Right ventricle myocardium superior (tissue), 1 donor: Measurements from ENCODE around the gene SRGAP3. TPM values are rescaled to one million over a fixed set of nuclear protein-coding genes. Genes with fewer than 3 reads are reported as not detected.

ENCODE experiments used
- ATAC-seq: fragments of 200-7000 bp; cut with Tn5 transposase; one replicate; pipeline ENCODE4 v1.9.1; 2020; ENCODE audit warnings: mild to moderate bottlenecking; ENCODE audit not compliant: poor library complexity
- DNase-seq: peaks from one replicate; pipeline ENCODE4 v3.0.0-alpha.2; 2020
- intact Hi-C: fragments of 100-400 bp; cut with DNase I; formaldehyde crosslinking; loops from one replicate; pipeline ENCODE4 v1.11.2; 2022
- total RNA-seq: library from RNA; stranded (reverse); fragmentation: NEBNext Ultra II Directional; extraction: Animal tissue kit (Norgen Biotek cat#: 25700); gene quantifications from one replicate; pipeline ENCODE4 v1.2.1, GENCODE V29; 2021
- donor health status: DM: no; HTN: yes; CAD: no; lungs with severe emphysema.

SRGAP3 gene
- total RNA-seq, 1 donor from 2014 or later, result 5.1 TPM

DNA sequence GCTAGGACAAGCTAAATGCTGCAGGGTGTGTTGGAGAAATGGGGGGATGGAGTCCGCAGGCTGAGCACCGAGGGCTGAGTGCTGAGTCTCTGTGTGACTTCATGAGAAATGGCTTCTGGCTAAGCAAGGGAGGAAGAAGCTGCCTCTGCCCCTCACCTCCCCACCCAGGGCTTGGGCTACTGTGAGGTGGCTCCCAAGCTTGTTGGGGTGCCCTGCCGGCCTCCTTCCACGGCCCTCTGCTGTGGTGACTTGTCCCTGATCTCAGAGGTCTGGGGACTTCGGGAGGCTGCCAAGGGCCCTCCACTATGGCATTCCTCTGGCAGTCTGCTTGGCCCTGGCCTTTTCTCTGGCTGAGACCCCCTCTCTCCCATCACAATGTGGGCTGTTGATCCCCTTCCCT, 256.1 kb downstream of the SRGAP3 start:
- no peak for DNase-seq
- ATAC-seq, result no peak
- intact Hi-C loops, result no loop called here

DNA sequence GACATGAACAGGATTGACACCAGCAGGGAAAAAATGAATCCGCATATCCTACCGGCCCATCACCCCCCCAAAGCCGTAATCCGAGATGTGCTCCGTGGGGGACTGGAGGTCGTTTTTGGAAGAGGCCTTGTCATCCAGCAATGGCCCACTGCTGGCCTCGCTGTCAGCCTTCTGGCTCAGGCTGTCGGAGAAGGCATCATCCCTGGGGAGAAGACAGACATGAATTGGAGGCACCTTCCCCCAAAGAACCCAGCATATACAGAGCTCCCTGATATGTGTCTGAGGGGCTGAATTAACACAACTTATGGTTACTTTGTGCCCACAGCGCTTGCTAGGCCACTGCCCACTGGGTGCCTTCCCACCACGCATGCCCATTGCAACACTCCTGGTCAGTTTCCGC, 256.6 kb downstream of the SRGAP3 start:
- intact Hi-C loops, result no loop called here
- ATAC-seq, result no peak
- no peak for DNase-seq

DNA sequence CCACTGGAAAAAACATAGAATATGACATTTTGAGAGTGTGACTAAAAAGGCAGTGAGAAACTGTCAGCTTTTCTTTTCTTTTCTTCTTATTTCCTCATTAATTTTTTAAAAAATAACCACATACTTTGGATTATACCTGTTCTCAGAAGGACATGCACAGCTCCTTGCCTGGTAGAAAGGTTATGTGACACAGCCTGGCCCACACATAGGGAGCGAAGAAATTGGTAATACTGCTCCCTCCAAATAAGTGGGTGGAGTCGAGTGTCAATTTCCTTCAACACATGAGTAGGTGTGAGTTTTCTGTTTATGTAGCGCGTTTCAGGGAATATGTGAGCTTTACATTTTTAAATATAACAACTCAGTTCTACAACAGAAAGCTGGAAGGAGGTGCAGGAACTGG, 257.2 kb downstream of the SRGAP3 start:
- ATAC-seq, result no peak
- no peak for DNase-seq
- intact Hi-C loops, result no loop called here

DNA sequence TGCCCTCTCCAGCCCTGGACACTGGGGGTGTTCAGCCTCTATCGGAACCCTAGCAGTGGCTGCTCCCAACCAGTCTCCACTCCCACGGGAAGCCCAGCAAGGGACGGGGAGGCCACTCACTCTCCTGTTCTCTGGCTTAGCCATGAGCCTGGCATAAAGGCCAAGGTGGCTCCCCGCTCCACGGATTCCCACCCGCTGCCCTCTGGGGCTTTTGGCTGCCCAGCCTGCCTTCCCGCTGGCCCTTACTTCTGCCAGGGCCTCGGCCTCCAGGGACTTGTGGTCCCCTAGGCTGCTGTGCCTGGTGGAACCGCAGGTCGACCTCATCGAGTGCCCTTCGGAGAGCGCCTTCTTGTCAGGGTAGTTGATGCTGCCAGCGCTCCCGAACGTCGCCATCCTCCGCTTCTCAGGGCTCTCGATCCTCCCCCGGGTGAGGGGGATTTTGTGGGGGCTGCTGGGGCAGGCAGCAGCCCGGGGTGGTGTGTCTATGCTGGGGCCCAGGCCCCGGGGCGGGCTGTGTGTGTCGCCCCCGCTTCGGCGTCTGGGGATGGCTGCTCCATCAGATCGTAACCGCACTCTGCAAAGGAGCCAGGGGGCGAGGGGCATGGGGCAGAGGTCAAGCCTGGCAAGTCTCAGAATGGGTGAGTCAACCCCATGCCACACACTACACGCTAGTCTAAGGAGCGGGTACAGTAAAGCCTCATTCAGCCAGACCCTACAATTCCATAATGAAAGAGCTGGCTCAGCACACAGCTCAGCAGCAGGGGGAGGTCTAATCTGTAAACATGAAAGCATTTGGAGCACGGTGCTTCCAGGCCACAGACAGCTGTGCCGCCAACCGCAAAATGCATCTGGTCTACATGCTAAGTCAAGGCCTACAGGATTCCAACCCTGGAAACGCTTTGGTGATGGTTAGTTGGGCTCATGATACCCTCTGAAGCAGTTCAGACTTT, 258.9 kb downstream of the SRGAP3 start:
- intact Hi-C loops, result no loop called here
- DNase-seq, result no peak
- no peak for ATAC-seq

GRCh38 chr3:8988791-8989558, 260.5 kb downstream of the SRGAP3 start:
- intact Hi-C loops, result loop anchor here (5.0 kb wide), 2 partner anchors 78 to 313 kb away; no protein-coding TSS in a partner anchor
- no peak for ATAC-seq

DNA sequence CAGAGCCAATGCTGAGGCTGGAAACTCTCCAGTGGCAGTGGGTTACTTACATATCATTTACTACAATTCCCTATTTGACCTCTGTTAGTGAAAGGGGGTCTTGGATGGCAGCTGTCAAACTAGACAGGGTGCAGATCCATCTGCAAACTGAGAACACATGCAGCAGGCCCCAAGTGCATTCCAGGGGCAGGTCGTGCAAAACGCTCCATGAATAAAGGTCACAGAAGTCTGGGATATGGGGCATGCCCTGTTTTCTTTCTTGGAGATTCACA, 261.1 kb downstream of the SRGAP3 start:
- no peak for DNase-seq
- ATAC-seq, result no peak
- intact Hi-C loops, result loop anchor here (5.0 kb wide), 2 partner anchors 79 to 314 kb away; no protein-coding TSS in a partner anchor

More at GRCh38 chr3:8988791-8989558, 260.5 kb downstream of the SRGAP3 start:
- DNase-seq, result no peak

DNA sequence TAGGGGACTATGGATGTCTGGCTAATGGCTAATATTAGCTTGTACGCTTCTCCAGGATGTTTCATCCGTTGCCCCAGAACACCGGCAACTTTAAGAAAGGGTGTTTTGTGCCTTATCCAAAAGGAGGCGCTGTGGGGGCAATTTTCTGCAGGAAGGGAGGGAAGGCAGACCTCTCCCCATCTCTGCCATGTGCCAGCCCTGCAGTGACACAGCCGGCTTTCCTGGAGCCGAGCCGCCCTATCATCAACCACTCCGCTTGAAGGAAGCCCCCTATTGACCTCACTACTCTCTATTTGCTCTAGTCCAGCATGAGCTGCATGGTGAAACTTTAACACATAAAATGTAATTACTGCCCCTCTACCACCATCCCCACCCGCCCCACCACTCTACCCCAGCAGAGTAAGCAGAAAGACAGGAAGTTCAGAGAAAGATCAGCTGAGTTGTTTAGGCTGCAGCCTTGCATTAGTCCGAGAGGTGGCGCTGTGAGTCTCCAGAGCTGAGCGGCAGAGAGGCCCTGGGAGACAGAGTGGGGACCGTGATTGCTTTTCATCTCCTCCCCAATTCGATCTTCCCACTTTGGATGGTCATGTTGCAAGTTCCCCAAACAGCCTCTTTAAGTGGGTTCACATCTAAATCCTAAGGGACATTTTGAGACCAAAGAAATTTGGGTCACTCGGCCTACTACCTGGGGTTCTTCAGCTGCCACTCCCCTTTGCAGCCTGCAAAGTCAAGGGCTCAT, 261.6 kb downstream of the SRGAP3 start:
- DNase-seq, result peak; percentile 74
- peak; percentile 80 for ATAC-seq
- intact Hi-C loops, result loop anchor here (5.0 kb wide), 2 partner anchors 79 to 314 kb away; no protein-coding TSS in a partner anchor

- ATAC-seq (no peak), DNase-seq (no peak)
- intact Hi-C loops, result loop anchor here (5.0 kb wide), 2 partner anchors 80 to 315 kb away; no protein-coding TSS in a partner anchor
Measured at GRCh38 chr3:8987226-8987625, 262.2 kb downstream of the SRGAP3 start.

GRCh38 chr3:8986741-8987140, 262.7 kb downstream of the SRGAP3 start:
- intact Hi-C loops, result loop anchor here (5.0 kb wide), 2 partner anchors 81 to 316 kb away; no protein-coding TSS in a partner anchor
- DNase-seq, result no peak
- ATAC-seq, result no peak

GRCh38 chr3:8985876-8986275, 263.6 kb downstream of the SRGAP3 start:
- intact Hi-C loops, result loop anchor here (5.0 kb wide), 2 partner anchors 81 to 316 kb away; no protein-coding TSS in a partner anchor
- no peak for ATAC-seq

GRCh38 chr3:8985411-8985831, 264.0 kb downstream of the SRGAP3 start:
- DNase-seq, result no peak
- ATAC-seq, result no peak
- intact Hi-C loops, result loop anchor here (5.0 kb wide), 2 partner anchors 82 to 317 kb away; no protein-coding TSS in a partner anchor

More at GRCh38 chr3:8985876-8986275, 263.6 kb downstream of the SRGAP3 start:
- DNase-seq, result no peak

DNA sequence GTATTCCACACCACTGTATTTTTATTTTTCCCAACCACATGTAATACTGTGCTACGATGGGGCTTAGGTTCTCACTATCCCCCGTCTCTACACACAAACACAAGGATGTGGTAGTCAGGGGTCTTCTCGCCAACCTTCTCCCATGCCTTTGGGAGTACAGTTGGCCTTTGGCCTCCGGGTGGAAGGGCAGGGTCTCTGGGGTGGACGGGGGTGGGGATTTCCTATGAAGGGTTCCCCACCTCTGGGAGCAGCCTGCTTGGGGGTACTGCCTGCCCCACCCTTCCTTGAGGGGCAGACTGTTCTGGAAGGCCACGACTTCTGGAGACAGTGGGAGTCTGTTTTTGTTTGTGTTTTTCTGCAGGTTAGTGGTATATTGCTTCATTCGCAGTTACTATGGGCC, 264.9 kb downstream of the SRGAP3 start:
- ATAC-seq (no peak), DNase-seq (no peak)
- intact Hi-C loops, result no loop called here

- no peak for ATAC-seq
Measured at GRCh38 chr3:8984081-8984480, 265.4 kb downstream of the SRGAP3 start.

GRCh38 chr3:8983591-8983990, 265.9 kb downstream of the SRGAP3 start:
- no peak for DNase-seq
- intact Hi-C loops, result no loop called here
- ATAC-seq, result no peak

More at GRCh38 chr3:8984081-8984480, 265.4 kb downstream of the SRGAP3 start:
- no peak for DNase-seq
- intact Hi-C loops, result no loop called here

GRCh38 chr3:8983026-8983425, 266.4 kb downstream of the SRGAP3 start:
- intact Hi-C loops, result no loop called here
- no peak for ATAC-seq
- no peak for DNase-seq

- DNase-seq (no peak), ATAC-seq (no peak)
- intact Hi-C loops, result no loop called here
Measured at GRCh38 chr3:8982509-8982908, 266.9 kb downstream of the SRGAP3 start.

DNA sequence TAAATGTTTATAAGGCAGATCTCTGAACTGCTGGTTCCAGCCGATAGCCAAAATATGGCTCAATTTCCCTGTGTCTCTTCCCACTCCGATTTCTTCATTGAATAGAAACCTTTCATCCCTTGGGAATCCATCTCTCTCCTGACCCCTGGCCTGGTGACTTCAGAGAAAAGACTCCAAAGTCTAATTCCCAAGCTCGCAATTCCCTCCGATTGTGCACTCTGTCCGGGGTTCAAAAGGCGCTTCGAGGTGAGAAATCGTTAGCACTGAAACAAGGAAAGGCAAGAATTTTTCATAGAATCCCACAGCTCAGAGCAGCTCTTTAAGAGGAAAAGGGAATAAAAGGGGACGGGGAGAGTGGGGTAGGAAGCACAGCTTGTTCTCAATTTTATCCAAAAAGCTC, 267.7 kb downstream of the SRGAP3 start:
- ATAC-seq (no peak), DNase-seq (no peak)
- intact Hi-C loops, result no loop called here

GRCh38 chr3:8981296-8981695, 268.1 kb downstream of the SRGAP3 start:
- ATAC-seq (no peak), DNase-seq (no peak)
- intact Hi-C loops, result no loop called here

DNA sequence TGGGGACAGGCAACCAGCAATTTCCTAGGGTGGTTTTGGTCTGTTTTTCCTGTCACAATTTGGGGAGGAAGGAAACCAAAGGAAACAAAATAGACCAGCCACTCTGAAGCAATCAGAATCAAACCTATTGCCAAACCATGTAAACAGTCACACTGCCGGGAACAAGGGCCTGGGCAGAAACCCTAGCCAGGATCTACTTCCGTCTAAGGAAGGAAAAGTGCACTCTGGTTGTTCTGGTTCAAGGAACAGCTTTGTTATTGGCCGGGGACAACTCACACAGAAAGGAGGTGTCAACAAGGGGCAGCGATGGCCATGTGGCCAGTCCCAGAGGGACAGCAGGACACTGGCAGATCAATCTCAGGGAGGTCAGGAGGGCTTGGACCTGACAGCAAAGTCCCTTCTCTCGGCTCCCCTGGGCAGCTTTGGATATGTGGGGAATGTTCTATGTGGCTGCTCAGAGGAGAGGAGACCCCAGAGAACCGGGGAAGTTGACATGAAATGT, 268.6 kb downstream of the SRGAP3 start:
- intact Hi-C loops, result no loop called here
- ATAC-seq, result no peak
- DNase-seq, result no peak
